Measurements from ENCODE around the gene HIGD1A.

GRCh38 chr3:42778644-42779043 lies 25.6 kb downstream of the HIGD1A start:
- TF ChIP-seq EZH2phosphoT487 (IDR thresholded peaks at IDR 0.05; ENCODE audit: borderline replicate concordance, low read depth, low read length) = no peak
- no peak for TF ChIP-seq CTCF (conservative IDR thresholded peaks at IDR 0.05; ENCODE audit: low read length)

Measured in OCI-LY7 (cell line).